ENCODE results near the gene SHISA4.

DNA sequence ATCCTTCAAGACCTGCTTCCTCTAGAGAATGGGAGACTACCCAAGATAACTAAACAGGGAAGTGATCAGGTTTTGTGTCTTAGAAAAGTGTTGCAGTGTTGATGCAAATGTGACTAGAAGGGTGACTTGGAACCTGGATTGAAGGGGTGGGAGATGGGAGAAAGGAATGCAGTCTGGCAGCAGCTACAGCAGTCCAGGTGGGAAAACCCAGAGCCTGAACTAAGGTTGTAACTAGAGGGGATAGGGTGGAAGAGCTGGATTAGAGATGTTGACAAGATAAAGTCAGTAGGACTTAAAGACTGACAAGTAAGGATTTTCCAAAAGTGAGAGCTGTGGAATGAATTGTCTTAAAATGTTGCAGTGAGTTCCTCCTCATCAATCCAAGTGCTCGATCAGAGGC lies 7.1 kb upstream of the SHISA4 start:
- TF ChIP-seq FOXA1 (IDR thresholded peaks at IDR 0.05) = no peak
- TF ChIP-seq ELF4 (IDR thresholded peaks at IDR 0.05) = no peak
- no peak for TF ChIP-seq FOXK2 (IDR thresholded peaks at IDR 0.05)
- TF ChIP-seq L3MBTL2 (conservative IDR thresholded peaks at IDR 0.05) = no peak
- TF ChIP-seq SP1 (IDR thresholded peaks at IDR 0.05) = no peak
- no peak for TF ChIP-seq FOXM1 (IDR thresholded peaks at IDR 0.05; ENCODE audit: borderline replicate concordance)
- no peak for TF ChIP-seq ZNF384 (IDR thresholded peaks at IDR 0.05)
- no peak for TF ChIP-seq HDGF (IDR thresholded peaks at IDR 0.05; ENCODE audit: borderline replicate concordance)
- no peak for TF ChIP-seq TARDBP (IDR thresholded peaks at IDR 0.05)
- no peak for TF ChIP-seq ARNT (IDR thresholded peaks at IDR 0.05)
- TF ChIP-seq BHLHE40 (IDR thresholded peaks at IDR 0.05; ENCODE audit: borderline replicate concordance) = no peak
- TF ChIP-seq NFRKB (IDR thresholded peaks at IDR 0.05) = no peak
- TF ChIP-seq, protein P1, sequence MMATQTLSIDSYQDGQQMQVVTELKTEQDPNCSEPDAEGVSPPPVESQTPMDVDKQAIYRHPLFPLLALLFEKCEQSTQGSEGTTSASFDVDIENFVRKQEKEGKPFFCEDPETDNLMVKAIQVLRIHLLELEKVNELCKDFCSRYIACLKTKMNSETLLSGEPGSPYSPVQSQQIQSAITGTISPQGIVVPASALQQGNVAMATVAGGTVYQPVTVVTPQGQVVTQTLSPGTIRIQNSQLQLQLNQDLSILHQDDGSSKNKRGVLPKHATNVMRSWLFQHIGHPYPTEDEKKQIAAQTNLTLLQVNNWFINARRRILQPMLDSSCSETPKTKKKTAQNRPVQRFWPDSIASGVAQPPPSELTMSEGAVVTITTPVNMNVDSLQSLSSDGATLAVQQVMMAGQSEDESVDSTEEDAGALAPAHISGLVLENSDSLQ (IDR thresholded peaks at IDR 0.05) = no peak
- TF ChIP-seq SUZ12 (IDR thresholded peaks at IDR 0.05) = no peak

All from HEK293T (cell line).